H1 (cell line): ENCODE results near the gene PAEP.

Experiments used
- CTCF ChIP-seq, 3 experiments: IDR thresholded peaks; 1 replicate in 2 of 3; 2 replicates in 1 of 3; pipeline versions ENCODE4 v1.5.1 to v1.6.1; 2011; ENCODE audit warnings: low read length in 3 of 3, mild to moderate bottlenecking in 3 of 3, inconsistent platforms in 2 of 3, low read depth in 1 of 3, moderate library complexity in 1 of 3; ENCODE audit not compliant: insufficient read depth in 1 of 3; ENCODE audit errors: control extremely low read depth in 1 of 3
- EP300 ChIP-seq, 2 experiments: IDR thresholded peaks; 1 replicate in 1 of 2; 2 replicates in 1 of 2; pipeline ENCODE4 v1.6.1; 2011 to 2012; ENCODE audit warnings: low read depth in 2 of 2, low read length in 2 of 2, mild to moderate bottlenecking in 2 of 2, borderline replicate concordance in 1 of 2, inconsistent platforms in 1 of 2, moderate library complexity in 1 of 2
- GTF2F1 ChIP-seq: IDR thresholded peaks from 2 replicates; pipeline ENCODE4 v1.6.1; 2012; ENCODE audit warnings: low read depth, low read length, improper control_type of control experiment, borderline replicate concordance
- PHF8 ChIP-seq: fragments of 200-600 bp; sonication (generic); conservative IDR thresholded peaks from 2 replicates; pipeline ENCODE4 v1.7.1; 2012; ENCODE audit warnings: low read depth, mild to moderate bottlenecking, inconsistent platforms, low read length, moderate library complexity
- SIN3A ChIP-seq, 2 experiments: IDR thresholded peaks in 1 of 2; conservative IDR thresholded peaks in 1 of 2; 2 replicates each; pipeline ENCODE4 v1.6.1; 2011 to 2012; ENCODE audit warnings: low read length in 2 of 2, improper control_type of control experiment in 1 of 2, low read depth in 1 of 2, mild to moderate bottlenecking in 1 of 2
- SP1 ChIP-seq: IDR thresholded peaks from 2 replicates; pipeline ENCODE4 v1.6.1; 2011; ENCODE audit warnings: low read depth, low read length
- TAF1 ChIP-seq: IDR thresholded peaks from 2 replicates; pipeline ENCODE4 v1.6.1; 2011; ENCODE audit warnings: mild to moderate bottlenecking, low read depth, low read length
- ZNF274 ChIP-seq: IDR thresholded peaks from 2 replicates; pipeline ENCODE4 v1.7.0; 2012; ENCODE audit warnings: low read length, borderline replicate concordance; ENCODE audit errors: extremely low read depth

GRCh38 chr9:135544981-135545635, 16.4 kb upstream of the PAEP start:
- TF ChIP-seq SP1 (no peak), SIN3A (conservative IDR thresholded peaks at IDR 0.05 in 1 of 2, IDR thresholded peaks at IDR 0.05 in 1 of 2; ENCODE audit: low read depth in 1 of 2, low read length in 2 of 2) (no peak), PHF8 (no peak), TAF1 (no peak), EP300 (IDR thresholded peaks at IDR 0.05; ENCODE audit: borderline replicate concordance in 1 of 2, low read depth in 2 of 2, low read length in 2 of 2) (no peak), CTCF (IDR thresholded peaks at IDR 0.05; ENCODE audit: control extremely low read depth in 1 of 3, insufficient read depth in 1 of 3, low read depth in 1 of 3, low read length in 3 of 3) (no peak), GTF2F1 (no peak), ZNF274 (no peak)
